Measurements from ENCODE around the gene PKN2.
"Not testable (repeated sequence)": the region's sequence is repeated elsewhere in the genome, so short reads cannot be mapped to it uniquely, and the experiment has no call there.

Gene PKN2

DNA sequence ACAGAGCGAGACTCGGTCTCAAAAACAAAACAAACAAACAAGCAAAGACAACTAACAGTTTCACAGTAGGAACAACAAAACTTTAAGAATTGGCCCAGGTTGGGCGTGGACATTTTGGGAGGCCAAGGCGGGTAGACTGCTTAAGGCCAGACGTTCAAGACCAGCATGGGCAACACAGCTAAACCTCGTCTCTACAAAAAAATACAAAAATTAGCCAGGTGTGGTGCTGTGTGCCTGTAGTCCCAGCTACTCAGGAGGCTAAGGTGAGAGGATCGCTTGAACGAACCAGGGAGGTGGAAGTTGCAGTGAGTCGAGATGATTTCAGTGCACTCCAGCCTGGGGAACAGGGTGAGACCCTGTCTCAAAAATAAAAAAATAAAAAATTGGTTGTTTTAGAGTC, 193.8 kb downstream of the PKN2 start:
- no peak for DNase-seq (ENCODE audit: low read depth in 2 of 2)

- DNase-seq (ENCODE audit: low read depth in 2 of 2), result no peak
These were observed 194.7 kb downstream of the PKN2 start for GRCh38 chr1:88878731-88879130.

DNA sequence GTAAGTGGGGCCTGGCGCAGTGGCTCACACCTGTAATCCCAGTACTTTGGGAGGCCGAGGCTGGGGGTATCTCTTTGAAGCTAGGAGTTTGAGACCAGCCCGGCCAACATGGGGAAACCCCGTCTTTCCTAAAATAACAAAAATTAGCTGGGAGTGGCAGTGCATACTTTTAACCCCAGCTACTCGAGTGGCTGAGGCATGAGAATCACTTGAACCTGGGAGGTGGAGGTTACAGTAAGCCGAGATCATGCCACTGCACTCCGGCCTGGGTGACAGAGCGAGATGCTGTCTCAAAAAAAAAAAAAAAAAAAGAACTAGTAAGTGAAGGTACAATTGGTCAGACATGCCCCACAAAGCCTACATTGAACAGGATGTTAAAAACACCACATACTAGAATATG, 196.6 kb downstream of the PKN2 start:
- not testable (repeated sequence) for DNase-seq (ENCODE audit: low read depth in 2 of 2)

DNA sequence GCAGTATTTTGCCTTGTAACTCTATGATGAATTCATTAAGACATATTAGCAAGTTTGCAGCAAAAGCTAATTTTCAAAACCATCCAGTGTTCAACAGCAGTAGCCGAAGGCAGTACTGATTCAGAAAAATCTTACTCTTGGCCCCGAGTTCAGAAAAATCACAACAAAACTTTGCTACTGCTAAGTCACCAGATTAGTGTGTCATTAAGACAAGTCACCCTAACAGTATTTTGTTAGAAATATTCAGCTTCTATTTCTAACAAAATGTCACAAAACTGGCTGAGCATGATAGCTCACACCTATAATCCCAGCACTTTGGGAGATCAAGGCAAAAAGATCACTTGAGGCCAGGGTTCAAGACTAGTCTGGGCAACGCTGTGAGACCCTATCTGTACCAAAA, 199.1 kb downstream of the PKN2 start:
- no peak for DNase-seq (ENCODE audit: low read depth in 2 of 2)
